Activated CD8-positive, alpha-beta memory T cell treated with anti-CD3 and anti-CD28 coated beads, Interleukin-2, amount 50 U/mL, for 24 hours (primary cell): ENCODE results near the gene MPI.
A peak's percentile ranks its signal among the peaks of the same experiment; 100 is the strongest.
"Not testable (repeated sequence)": the region's sequence is repeated elsewhere in the genome, so short reads cannot be mapped to it uniquely, and the experiment has no call there.

Experiments used
- DNase-seq: peaks from one replicate; pipeline ENCODE4 v3.0.0-alpha.2; 2020; ENCODE audit errors: extremely low read depth

Gene MPI

GRCh38 chr15:74864296-74864695, 25.5 kb upstream of the MPI start:
- no peak for DNase-seq

DNA sequence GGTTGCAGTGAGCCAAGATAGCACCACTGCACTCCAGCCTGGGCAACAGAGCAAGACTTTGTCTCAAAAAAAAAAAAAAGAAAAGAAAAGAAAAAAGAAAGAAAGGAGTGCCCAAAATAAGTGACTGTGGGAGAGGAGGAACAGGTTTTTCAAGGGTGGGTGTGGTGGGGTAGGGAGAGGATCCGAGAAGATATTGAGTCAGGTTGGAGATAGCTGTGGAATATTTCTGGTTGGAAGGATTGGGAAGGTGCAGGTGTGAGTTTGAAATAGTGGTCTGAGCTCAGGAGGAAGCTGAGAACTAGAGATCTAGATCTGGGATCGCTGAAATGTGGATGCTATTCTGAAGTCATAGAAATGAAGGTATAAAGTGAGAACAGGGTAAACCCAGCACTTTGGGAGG, 24.5 kb upstream of the MPI start:
- no peak for DNase-seq

DNA sequence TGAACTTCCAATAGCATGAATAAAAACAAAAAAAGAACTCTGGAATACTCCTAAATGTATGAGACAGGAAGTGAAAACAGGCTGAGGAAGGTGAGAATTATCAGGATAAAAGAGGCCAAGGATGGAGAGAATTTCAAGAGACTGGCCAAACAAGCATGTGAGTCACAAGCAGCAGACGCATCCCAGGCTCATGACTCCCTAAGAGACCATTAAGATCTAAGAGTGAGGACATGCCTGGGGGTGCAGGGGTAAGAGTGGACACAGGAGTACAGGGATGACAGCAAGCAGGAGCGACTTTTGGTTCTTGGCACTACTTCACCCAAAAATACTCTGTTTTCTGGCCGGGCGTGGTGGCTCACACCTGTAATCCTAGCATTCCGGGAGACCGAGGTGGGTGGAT, 23.8 kb upstream of the MPI start:
- no peak for DNase-seq

GRCh38 chr15:74867466-74868038, 22.3 kb upstream of the MPI start:
- no peak for DNase-seq

DNA sequence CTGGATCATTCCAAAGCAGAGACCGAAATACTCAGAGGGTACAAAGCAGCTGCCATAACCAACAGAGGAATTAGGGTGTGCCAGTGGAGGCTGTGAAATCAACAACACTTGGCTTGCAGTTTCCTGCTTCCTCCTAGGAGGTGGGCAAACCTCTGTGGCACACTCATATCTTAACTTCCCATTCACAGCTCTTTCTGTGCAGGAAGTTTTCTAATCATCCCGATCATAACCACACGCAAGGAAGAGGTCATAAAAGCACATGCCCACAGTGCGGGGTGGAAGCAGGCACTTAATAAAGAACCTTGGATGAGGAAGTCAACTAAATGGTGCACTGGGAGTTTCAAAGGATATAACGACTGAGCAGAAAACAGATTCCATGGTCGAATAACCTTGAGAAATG, 21.8 kb upstream of the MPI start:
- no peak for DNase-seq

DNA sequence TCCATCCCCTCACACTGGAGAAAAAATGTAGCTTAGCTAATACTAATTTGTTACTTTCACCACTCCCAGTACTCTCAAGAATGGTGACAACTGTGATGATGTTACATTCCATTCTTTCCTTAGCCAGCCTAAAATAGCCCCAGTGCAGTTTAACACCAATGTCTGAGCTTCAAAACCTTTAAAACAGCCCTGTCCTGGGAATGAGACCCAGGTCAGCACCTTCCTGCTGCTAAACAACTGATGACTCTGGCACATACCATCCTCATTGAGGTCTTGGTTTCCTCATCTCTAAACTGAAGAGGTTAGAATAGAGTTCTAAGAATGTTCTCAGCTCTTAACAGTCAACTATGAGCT, 20.5 kb upstream of the MPI start:
- no peak for DNase-seq

- no peak for DNase-seq
Measured at GRCh38 chr15:74869726-74870407, 20.0 kb upstream of the MPI start.

GRCh38 chr15:74870436-74871215, 19.2 kb upstream of the MPI start:
- no peak for DNase-seq

- no peak for DNase-seq
Measured at GRCh38 chr15:74872702-74873035, 17.2 kb upstream of the MPI start.

GRCh38 chr15:74873036-74873755, 16.6 kb upstream of the MPI start, which contains the start of gene SCAMP2:
Gene SCAMP2, minus strand, starts transcription at chr15:74873365. Its CDS starts 110 bp downstream, at chr15:74873255.
- DNase-seq = peak; percentile 78

DNA sequence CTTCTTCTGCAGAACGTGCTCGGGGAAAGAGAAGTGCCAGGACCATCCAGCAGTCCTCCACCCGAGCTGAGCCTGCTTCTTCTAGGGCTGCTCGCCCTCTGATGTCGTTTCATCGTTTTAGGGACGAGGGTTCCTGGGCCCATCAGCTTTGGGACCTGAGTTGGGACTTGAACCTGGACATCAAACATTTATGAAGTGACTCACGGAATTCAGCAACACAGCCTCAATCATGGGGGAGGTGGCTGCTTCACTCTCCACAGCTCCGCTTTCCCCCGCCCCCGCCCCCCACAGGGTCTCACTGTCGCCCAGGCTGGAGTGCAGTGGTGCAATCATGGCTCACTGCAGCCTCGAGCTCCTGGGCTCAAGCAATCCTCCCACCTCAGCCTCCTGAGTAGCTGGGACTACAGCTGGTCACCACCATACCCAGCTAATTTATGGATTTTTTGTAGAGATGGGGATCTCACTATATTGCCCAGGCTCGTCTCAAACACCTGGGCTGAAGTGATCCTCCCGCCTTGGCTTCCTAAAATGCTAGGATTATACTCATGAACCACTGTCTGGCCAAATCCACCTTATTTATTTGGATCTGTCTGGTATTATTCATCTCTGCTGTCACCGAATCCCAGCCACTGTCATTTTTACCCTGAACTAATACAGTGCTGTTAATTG, 16.0 kb upstream of the MPI start:
- no peak for DNase-seq

DNA sequence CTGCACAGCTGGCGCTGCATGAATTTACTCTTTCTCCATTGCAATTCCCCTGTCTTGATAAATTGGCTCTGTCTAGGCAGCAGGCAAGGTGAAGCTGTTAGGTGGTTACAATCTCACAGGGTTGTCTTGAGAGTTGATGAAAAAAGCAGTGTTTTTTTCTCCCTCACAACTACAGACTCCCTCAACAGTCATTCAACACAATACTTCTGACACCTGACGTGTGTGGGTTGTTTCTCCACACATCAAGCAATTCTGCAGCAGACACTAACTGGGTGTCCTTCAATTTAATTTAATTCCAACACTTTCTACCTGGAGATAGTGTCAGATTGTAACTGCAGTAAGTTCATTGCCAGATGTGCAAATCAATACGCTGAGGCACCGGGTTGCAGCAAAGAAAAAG, 11.6 kb upstream of the MPI start:
- no peak for DNase-seq

- DNase-seq = no peak
Measured at GRCh38 chr15:74882528-74882927, 7.3 kb upstream of the MPI start.

GRCh38 chr15:74884428-74885223, 5.2 kb upstream of the MPI start:
- no peak for DNase-seq

- no peak for DNase-seq
Measured at GRCh38 chr15:74885461-74885860, 4.4 kb upstream of the MPI start.

DNA sequence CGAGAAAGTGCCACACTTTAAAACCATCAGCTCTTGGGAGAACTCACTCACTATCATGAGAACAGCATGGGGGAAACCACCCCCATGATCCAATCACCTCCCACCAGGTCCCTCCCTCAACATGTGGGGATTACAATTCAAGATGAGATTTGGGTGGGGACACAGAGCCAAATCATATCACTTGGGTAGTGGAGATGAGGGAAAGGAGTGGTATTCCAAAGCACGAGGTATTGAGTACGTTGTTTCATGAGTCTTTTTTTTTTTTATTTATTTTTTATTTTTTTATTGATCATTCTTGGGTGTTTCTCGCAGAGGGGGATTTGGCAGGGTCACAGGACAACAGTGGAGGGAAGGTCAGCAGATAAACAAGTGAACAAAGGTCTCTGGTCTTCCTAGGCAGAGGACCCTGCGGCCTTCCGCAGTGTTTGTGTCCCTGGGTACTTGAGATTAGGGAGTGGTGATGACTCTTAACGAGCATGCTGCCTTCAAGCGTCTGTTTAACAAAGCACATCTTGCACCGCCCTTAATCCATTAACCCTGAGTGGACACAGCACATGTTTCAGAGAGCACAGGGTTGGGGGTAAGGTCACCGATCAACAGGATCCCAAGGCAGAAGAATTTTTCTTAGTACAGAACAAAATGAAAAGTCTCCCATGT, 2.2 kb upstream of the MPI start:
- DNase-seq = not testable (repeated sequence)

- no peak for DNase-seq
Measured at GRCh38 chr15:74888716-74889115, 1.1 kb upstream of the MPI start.

DNA sequence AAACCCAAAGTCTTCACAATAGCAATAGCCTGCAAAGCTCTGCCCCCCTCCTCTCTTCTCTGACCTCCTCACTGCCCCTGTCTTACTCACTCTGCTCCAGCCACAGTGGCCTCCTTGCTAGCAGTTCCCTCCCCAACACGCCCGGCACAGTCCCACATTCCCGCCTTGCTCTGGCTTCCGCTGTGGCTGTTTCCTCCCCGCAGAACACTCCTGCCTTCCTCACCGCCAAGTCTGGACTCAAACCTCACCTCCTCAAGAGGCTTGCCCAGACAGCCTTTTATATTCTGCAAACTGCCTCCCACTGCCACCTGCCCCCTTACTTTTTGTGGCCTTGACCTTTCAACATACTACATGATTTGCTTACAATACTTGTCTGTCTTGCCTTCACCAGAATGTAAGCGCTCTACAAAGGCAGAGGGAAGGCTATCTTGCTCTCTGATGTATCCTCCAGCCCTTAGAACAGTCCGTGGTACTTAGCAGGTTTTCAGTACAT, 406 bp upstream of the MPI start:
- no peak for DNase-seq

- DNase-seq = no peak
Measured at GRCh38 chr15:74890665-74890960, 771 bp downstream of the MPI start.

DNA sequence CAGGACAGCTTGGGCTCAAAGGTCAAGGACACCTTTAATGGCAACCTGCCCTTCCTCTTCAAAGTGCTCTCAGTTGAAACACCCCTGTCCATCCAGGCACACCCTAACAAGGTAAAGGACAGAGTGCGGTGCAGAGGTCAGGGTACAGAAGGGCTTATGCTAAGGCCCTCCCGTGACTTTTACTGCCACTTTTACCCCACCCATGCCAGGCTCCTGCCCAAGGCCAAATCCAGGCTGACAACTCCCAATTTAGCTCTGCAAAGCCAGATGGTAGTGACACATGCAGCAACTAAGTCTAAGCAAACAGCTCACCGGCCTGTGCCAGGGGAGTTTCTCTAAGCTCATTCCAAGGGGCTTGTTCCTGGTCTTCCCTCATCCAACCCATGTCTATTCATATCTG, 1.6 kb downstream of the MPI start:
- no peak for DNase-seq

- no peak for DNase-seq
Measured at GRCh38 chr15:74892313-74892712, 2.5 kb downstream of the MPI start.
